Gastrocnemius medialis (tissue), 4 donors: ENCODE measurements around the gene SLC17A9. TPM values are rescaled to one million over a fixed set of nuclear protein-coding genes. Genes with fewer than 3 reads are reported as not detected.

Experiments
- ATAC-seq, 2 donors: fragments of 150-250 bp; one replicate each; pipeline ENCODE4 v1.9.1; 2016
- DNase-seq, 2 donors: peaks; one replicate each; pipeline ENCODE4 v3.0.0-alpha.2; 2019
- H3K27ac ChIP-seq, 4 donors: fragments of 200-600 bp; sonication (generic); 1 replicate in 1 of 4; 2 replicates in 3 of 4; pipeline ENCODE4 v1.5.1; 2016 to 2018; ENCODE audit warnings: mild to moderate bottlenecking in 2 of 4, moderate library complexity in 1 of 4
- H3K27me3 ChIP-seq, 3 donors: fragments of 200-600 bp; sonication (generic) in 2 of 3; 1 replicate in 1 of 3; 2 replicates in 2 of 3; pipeline versions ENCODE4 v1.5.1 to v1.6.0; 2016 to 2019; ENCODE audit warnings: mild to moderate bottlenecking in 1 of 3, moderate library complexity in 1 of 3
- H3K36me3 ChIP-seq, 2 donors: fragments of 200-600 bp; sonication (generic) in 1 of 2; one replicate each; pipeline ENCODE4 v1.5.1; 2017 to 2018
- H3K4me1 ChIP-seq, 2 donors: fragments of 200-600 bp; sonication (generic) in 1 of 2; one replicate each; pipeline ENCODE4 v1.5.1; 2016 to 2017; ENCODE audit warnings: mild to moderate bottlenecking in 2 of 2
- H3K4me3 ChIP-seq, 4 donors: fragments of 200-600 bp; sonication (generic) in 3 of 4; 1 replicate in 1 of 4; 2 replicates in 3 of 4; pipeline ENCODE4 v1.5.1; 2016 to 2019; ENCODE audit warnings: mild to moderate bottlenecking in 2 of 4
- H3K9me3 ChIP-seq, 3 donors: fragments of 200-600 bp; sonication (generic) in 2 of 3; 1 replicate in 1 of 3; 2 replicates in 2 of 3; pipeline ENCODE4 v1.5.1; 2016 to 2019
- POLR2A ChIP-seq, 2 donors: fragments of 450-650 bp; IDR thresholded peaks; one replicate each; pipeline ENCODE4 v1.6.1; 2017; ENCODE audit warnings: antibody characterized with exemption in 2 of 2, mild to moderate bottlenecking in 2 of 2, moderate library complexity in 2 of 2
- in situ Hi-C, 4 donors: fragments of 200-750 bp; cut with MboI; loops; one replicate each; pipeline versions ENCODE4 v1.15.0 to v1.8.0; 2017; ENCODE audit warnings: low sequenced_read_pairs in 4 of 4
- intact Hi-C: fragments of 100-400 bp; cut with DNase I; formaldehyde crosslinking; loops from one replicate; pipeline ENCODE4 v1.15.1; 2023; ENCODE audit warnings: low total_unique reads
- total RNA-seq, 4 donors: library from RNA; depleted of rRNA; stranded (reverse); fragments of >200 nt; gene quantifications; one replicate each; pipeline versions ENCODE4 v1.1.0 to v1.2.3, GENCODE V29; 2016
- TF ChIP-seq, protein P1 (sequence below), 5 experiments: fragments of 450-650 bp in 3 of 5; fragments of 200-600 bp in 2 of 5; sonication (generic) in 2 of 5; IDR thresholded peaks in 4 of 5; conservative IDR thresholded peaks in 1 of 5; 1 replicate in 4 of 5; 2 replicates in 1 of 5; pipeline ENCODE4 v1.5.1; 2016 to 2019; ENCODE audit warnings: antibody characterized with exemption in 5 of 5, mild to moderate bottlenecking in 3 of 5, moderate library complexity in 3 of 5

SLC17A9 gene
- total RNA-seq, 4 donors from 2014 or later = 0.55 to 2.4 (median 1.2) TPM

DNA sequence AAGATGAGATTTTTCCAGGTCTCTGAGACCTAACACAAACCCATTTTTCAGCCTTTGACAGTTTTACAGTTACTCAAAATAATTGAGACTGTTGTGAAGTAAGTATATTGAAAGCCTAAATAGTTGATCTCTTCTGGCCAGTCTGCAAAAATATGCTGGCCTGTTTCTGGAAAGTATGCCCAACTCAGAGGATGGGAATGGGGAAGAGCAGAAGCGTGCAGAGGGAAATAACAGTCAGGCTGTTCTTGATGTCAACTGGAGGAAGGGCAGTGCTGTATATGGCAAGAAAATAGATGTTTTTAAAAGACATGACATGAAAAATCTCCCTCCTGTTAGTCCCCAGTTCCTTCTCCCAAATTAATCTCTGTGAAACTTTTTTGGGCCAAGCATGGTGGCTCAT is 10.7 kb upstream of the SLC17A9 start:
- in situ Hi-C loops = no loop called here
- Histone ChIP-seq H3K27me3 (no peaks in the 10 kb centered on the region), H3K9me3 (no peaks in the 10 kb centered on the region), H3K4me1 (peaks cover 13 to 15% of the 10 kb centered on the region in 2 donors), H3K36me3 (peaks cover 0 to 50% of the 10 kb centered on the region in 2 donors), H3K27ac (no peak overlapping the region), H3K4me3 (no peak overlapping the region)
- no peak for TF ChIP-seq POLR2A (IDR thresholded peaks at IDR 0.05)
- TF ChIP-seq, protein P1, sequence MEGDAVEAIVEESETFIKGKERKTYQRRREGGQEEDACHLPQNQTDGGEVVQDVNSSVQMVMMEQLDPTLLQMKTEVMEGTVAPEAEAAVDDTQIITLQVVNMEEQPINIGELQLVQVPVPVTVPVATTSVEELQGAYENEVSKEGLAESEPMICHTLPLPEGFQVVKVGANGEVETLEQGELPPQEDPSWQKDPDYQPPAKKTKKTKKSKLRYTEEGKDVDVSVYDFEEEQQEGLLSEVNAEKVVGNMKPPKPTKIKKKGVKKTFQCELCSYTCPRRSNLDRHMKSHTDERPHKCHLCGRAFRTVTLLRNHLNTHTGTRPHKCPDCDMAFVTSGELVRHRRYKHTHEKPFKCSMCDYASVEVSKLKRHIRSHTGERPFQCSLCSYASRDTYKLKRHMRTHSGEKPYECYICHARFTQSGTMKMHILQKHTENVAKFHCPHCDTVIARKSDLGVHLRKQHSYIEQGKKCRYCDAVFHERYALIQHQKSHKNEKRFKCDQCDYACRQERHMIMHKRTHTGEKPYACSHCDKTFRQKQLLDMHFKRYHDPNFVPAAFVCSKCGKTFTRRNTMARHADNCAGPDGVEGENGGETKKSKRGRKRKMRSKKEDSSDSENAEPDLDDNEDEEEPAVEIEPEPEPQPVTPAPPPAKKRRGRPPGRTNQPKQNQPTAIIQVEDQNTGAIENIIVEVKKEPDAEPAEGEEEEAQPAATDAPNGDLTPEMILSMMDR (IDR thresholded peaks at IDR 0.05 in 4 of 5, conservative IDR thresholded peaks at IDR 0.05 in 1 of 5) = no peak
- intact Hi-C loops = no loop called here
- DNase-seq (no peak), ATAC-seq (no peak)

DNA sequence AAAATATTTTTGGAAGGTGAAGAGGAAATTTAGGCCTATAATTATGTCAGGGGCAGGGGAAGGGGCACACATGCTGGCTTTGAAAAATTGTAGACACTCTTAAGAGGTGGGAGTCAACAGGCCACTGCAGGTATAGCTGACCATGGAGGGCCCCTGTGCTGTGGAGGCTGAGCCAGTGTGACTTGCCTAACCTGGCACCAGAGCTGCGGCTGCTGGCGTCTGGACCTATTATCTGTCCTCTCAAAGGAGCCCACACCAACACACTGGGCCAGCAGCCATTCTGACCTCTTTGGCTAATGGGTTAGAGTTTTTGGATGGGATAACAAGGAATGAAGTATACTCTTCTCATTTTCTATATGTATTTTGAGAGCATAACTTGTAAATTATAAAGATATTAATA is 10.1 kb upstream of the SLC17A9 start:
- in situ Hi-C loops (no loop called here), intact Hi-C loops (no loop called here)
- Histone ChIP-seq H3K4me1 (peaks cover 19 to 20% of the 10 kb centered on the region in 2 donors), H3K27me3 (no peaks in the 10 kb centered on the region), H3K27ac (peak overlapping the region in 1 of 4 donors; percentile 15), H3K9me3 (no peaks in the 10 kb centered on the region), H3K36me3 (peaks cover 0 to 57% of the 10 kb centered on the region in 2 donors), H3K4me3 (no peak overlapping the region)
- no peak for ATAC-seq
- no peak for DNase-seq
- no peak for TF ChIP-seq POLR2A (IDR thresholded peaks at IDR 0.05)
- TF ChIP-seq, protein P1 (IDR thresholded peaks at IDR 0.05 in 4 of 5, conservative IDR thresholded peaks at IDR 0.05 in 1 of 5) = no peak

DNA sequence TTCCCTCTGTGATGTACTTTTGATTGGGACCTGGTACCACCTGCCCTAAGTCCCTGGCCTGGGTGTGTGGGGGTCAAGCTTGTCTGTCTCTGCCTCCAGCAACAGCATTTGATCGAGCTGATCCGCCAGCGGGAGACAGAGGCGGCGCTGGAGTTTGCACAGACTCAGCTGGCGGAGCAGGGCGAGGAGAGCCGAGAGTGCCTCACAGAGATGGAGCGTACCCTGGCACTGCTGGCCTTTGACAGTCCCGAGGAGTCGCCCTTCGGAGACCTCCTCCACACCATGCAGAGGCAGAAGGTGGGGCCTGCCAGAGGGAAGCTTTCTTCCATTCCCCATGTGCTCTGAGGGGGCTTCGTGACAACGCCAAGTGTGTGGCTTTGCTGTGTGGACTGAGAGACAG is 9.1 kb upstream of the SLC17A9 start:
- Histone ChIP-seq H3K4me1 (peaks cover 19 to 20% of the 10 kb centered on the region in 2 donors), H3K27me3 (no peaks in the 10 kb centered on the region), H3K27ac (no peak overlapping the region), H3K4me3 (no peak overlapping the region), H3K36me3 (peaks cover 0 to 57% of the 10 kb centered on the region in 2 donors), H3K9me3 (no peaks in the 10 kb centered on the region)
- ATAC-seq = no peak
- intact Hi-C loops (no loop called here), in situ Hi-C loops (no loop called here)
- no peak for DNase-seq
- TF ChIP-seq, protein P1 (IDR thresholded peaks at IDR 0.05 in 4 of 5, conservative IDR thresholded peaks at IDR 0.05 in 1 of 5) = no peak
- no peak for TF ChIP-seq POLR2A (IDR thresholded peaks at IDR 0.05)

DNA sequence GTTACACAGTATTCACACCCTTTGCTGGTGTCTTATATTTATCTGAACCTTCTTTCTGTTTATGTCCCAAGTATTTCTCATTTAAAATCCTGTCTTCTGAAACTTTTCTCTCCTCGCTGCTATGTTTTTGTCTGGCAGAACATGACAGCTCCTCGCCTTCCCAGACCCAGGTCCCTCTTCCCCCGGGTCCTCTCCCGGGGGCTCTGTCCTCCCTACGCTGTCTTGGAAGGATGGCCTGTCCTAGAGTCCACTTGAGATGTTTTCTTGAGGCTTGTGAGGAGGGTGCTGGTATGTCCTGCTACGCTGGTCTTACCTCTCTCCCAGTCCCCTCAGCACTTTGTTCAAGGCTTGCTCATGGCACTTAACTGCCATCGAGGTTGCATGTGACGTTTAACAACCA is 8.3 kb upstream of the SLC17A9 start:
- intact Hi-C loops = no loop called here
- DNase-seq = no peak
- Histone ChIP-seq H3K4me3 (no peak overlapping the region), H3K4me1 (peaks cover 15 to 20% of the 10 kb centered on the region in 2 donors), H3K36me3 (peaks cover 0 to 65% of the 10 kb centered on the region in 2 donors), H3K9me3 (no peaks in the 10 kb centered on the region), H3K27ac (no peak overlapping the region), H3K27me3 (no peaks in the 10 kb centered on the region)
- in situ Hi-C loops = no loop called here
- no peak for ATAC-seq
- TF ChIP-seq POLR2A (IDR thresholded peaks at IDR 0.05) = no peak

DNA sequence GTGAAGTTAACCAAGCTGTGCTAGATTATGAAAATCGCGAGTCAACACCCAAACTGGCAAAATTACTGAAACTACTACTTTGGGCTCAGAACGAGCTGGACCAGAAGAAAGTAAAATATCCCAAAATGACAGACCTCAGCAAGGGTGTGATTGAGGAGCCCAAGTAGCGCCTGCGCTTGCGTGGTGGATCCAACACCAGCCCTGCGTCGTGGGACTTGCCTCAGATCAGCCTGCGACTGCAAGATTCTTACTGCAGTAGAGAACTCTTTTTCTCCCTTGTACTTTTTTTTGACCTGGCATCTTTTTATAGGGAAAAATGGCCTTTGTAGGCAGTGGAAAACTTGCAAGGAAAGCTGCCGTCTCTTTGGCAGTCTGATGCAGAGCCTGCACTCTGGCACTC is 7.8 kb upstream of the SLC17A9 start:
- no peaks in the 10 kb centered on the region for H3K9me3 ChIP-seq
- intact Hi-C loops (no loop called here), in situ Hi-C loops (no loop called here)
- H3K36me3 ChIP-seq = peaks cover 0 to 71% of the 10 kb centered on the region in 2 donors
- H3K27ac ChIP-seq = no peak overlapping the region
- no peak for DNase-seq
- TF ChIP-seq, protein P1 (IDR thresholded peaks at IDR 0.05 in 4 of 5, conservative IDR thresholded peaks at IDR 0.05 in 1 of 5) = no peak
- TF ChIP-seq POLR2A (IDR thresholded peaks at IDR 0.05) = no peak
- ATAC-seq = no peak
- no peaks in the 10 kb centered on the region for H3K27me3 ChIP-seq
- no peak overlapping the region for H3K4me3 ChIP-seq
- H3K4me1 ChIP-seq = peaks cover 9 to 15% of the 10 kb centered on the region in 2 donors
